Hepatocyte (in vitro differentiated cells): Measurements from ENCODE around the gene BBS4.
"Not testable (repeated sequence)": the region's sequence is repeated elsewhere in the genome, so short reads cannot be mapped to it uniquely, and the experiment has no call there.

Experiments
- CTCF ChIP-seq: fragments of 200-600 bp; sonication (generic); IDR thresholded peaks from 2 replicates; pipeline ENCODE4 v1.5.1; 2016; ENCODE audit warnings: antibody characterized with exemption, mild to moderate bottlenecking; ENCODE audit not compliant: poor library complexity
- EZH2 ChIP-seq: fragments of 200-600 bp; sonication (generic); IDR thresholded peaks from 2 replicates; pipeline ENCODE4 v1.6.1; 2016; ENCODE audit warnings: antibody characterized with exemption, mild to moderate bottlenecking, borderline replicate concordance
- EZH2phosphoT487 ChIP-seq: fragments of 200-600 bp; sonication (generic); IDR thresholded peaks from one replicate; pipeline ENCODE4 v1.6.1; 2018; ENCODE audit warnings: antibody characterized with exemption, mild to moderate bottlenecking, low read depth, moderate library complexity; ENCODE audit not compliant: unreplicated experiment, severe bottlenecking

DNA sequence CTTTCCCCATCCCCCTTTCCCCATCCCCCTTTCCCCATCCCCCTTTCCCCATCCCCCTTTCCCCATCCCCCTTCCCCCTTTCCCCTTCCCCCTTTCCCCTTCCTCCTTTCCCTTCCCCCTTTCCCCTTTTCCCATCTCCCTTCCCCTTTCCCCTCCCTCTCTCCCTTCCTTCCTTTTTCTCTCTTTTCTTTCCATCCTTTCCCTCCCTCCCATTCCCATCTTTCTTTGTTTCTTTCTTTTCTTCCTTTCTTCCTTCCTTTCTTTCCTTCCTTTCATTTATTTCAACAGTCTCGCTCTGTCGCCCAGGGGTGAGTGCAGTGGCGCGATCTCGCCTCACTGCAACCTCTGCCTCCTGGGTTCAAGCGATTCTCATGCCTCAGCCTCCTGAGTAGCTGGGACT lies 39.8 kb downstream of the BBS4 start:
- TF ChIP-seq CTCF, EZH2, EZH2phosphoT487: not testable (repeated sequence)
